ENCODE measurements around the gene AUTS2.

Gene AUTS2

GRCh38 chr7:69764681-69765080 is 166.4 kb downstream of the AUTS2 start:
- TF ChIP-seq, protein P1, sequence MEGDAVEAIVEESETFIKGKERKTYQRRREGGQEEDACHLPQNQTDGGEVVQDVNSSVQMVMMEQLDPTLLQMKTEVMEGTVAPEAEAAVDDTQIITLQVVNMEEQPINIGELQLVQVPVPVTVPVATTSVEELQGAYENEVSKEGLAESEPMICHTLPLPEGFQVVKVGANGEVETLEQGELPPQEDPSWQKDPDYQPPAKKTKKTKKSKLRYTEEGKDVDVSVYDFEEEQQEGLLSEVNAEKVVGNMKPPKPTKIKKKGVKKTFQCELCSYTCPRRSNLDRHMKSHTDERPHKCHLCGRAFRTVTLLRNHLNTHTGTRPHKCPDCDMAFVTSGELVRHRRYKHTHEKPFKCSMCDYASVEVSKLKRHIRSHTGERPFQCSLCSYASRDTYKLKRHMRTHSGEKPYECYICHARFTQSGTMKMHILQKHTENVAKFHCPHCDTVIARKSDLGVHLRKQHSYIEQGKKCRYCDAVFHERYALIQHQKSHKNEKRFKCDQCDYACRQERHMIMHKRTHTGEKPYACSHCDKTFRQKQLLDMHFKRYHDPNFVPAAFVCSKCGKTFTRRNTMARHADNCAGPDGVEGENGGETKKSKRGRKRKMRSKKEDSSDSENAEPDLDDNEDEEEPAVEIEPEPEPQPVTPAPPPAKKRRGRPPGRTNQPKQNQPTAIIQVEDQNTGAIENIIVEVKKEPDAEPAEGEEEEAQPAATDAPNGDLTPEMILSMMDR (IDR thresholded peaks at IDR 0.05), result no peak

DNA sequence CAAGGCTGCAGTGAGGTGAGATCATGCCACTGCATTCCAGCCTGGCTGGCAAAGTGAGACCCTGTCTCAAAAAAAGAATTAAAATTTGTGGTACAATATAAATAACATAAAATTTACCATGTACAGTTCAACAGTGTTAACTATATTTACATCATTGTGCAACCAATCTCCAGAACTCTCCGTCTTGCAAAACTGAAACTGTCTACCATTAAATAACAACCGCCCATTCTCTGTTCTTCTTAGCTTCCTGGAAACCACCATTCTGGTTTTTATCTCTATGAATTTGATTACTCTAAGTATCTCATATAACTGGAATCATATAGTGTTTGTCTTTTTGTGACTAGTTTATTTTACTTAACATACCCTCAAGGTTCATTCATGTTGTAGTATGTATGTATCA is 167.6 kb downstream of the AUTS2 start:
- TF ChIP-seq, protein P1 (IDR thresholded peaks at IDR 0.05), result no peak

DNA sequence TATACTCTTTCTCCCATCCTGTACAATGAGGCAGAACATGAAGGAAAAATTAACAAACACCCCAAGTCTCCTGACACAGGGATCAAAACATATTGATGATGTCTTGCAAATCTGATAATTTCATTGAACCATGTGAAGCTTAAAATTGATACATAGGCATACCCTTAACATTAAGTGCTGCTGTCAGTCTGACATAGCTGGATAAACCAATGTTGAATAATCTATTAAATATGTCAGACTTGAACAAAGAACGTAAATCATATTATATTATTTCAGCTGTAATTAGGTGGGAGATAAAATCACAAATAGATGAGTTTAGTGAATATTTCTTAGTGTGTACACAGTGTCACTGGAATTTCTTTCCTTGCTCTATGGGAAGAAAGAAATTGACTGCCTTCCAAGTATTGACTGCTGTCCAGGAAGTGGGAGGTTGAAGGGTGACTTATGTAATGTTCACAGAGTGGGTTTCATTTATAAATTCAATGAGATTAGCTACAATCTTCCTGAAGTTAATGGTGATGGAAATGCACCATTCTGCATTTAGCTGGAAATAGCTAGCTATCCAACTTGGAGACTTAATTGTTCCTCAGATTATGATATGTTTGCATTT is 170.8 kb downstream of the AUTS2 start:
- TF ChIP-seq, protein P1 (IDR thresholded peaks at IDR 0.05), result no peak

DNA sequence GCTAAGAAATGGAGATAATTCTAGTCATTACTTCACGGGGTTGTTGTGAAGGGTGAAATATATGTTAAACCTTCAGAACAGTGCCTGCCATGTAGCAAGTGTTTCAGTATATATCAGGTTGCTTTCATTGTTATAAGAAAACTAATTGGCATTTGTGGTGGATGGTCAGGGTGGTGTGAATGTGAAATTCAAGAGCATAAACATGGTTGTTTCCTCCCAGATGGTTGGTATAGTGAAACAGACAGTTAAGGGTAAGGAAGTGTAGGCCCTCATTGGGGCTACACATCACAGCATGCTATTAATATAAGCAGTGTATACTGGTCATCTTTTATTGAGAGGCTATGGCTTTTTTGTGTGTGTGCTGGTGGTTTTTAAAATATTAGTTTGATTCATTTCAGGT is 171.6 kb downstream of the AUTS2 start:
- TF ChIP-seq, protein P1 (IDR thresholded peaks at IDR 0.05), result no peak

DNA sequence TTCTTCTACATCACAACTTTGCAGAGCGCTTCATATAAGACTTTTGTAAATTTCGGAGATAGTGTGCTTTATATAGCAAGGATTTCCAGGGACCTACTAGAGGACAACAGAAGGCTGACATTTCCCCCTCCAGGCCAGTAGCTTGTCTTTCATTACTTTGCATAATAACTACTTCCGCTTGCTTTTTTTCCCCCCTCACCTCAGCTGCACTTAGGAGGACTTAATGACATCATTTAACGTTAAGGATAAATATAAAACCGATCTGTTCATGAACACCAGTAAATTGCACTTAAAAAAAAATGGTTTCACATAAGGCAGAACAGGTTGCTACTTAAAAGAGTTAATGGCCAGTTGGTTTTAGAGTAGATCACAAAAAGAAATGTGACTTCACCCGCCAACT is 172.3 kb downstream of the AUTS2 start:
- TF ChIP-seq, protein P1 (IDR thresholded peaks at IDR 0.05), result no peak

- TF ChIP-seq, protein P1 (IDR thresholded peaks at IDR 0.05), result no peak
These were observed 174.6 kb downstream of the AUTS2 start for GRCh38 chr7:69772718-69773436.

GRCh38 chr7:69773535-69774225 is 175.4 kb downstream of the AUTS2 start:
- TF ChIP-seq, protein P1 (IDR thresholded peaks at IDR 0.05), result no peak

Measured in LNCAP (cell line).